ENCODE results near the gene RBM45. TPM values are rescaled to one million over a fixed set of nuclear protein-coding genes. Genes with fewer than 3 reads are reported as not detected.

RBM45 gene
- total RNA-seq, 1 experiment from 2014 or later, result 13.6 TPM

- 0 out of 2 replicates have a peak, but pooled peaks cover 6% of the 10 kb centered on the region for H3K4me1 ChIP-seq
- H3K27me3 ChIP-seq (replicated peaks; ENCODE audit: control insufficient read depth, insufficient read depth, low read length), result no peaks in the 10 kb centered on the region
- H3K9me3 Mint-ChIP-seq (ENCODE audit: unreplicated experiment), result no peaks in the 10 kb centered on the region
- H3K27me3 Mint-ChIP-seq (ENCODE audit: insufficient read depth, unreplicated experiment), result no peaks in the 10 kb centered on the region
- no peak overlapping the region for H3K27ac Mint-ChIP-seq (ENCODE audit: unreplicated experiment)
- no peak for DNase-seq
- H3K4me1 Mint-ChIP-seq (ENCODE audit: low read depth, unreplicated experiment), result peaks cover 6% of the 10 kb centered on the region
- H3K4me3 Mint-ChIP-seq (ENCODE audit: unreplicated experiment), result no peak overlapping the region
- BruUV-seq (replicated peaks), result no TSS peak
- ChIA-PET CTCF (no interaction called here), POLR2A (no interaction called here)
- intact Hi-C loops (cut with micrococcal nuclease; ENCODE audit: unreplicated experiment), result loop anchor here (10.0 kb wide), 1 partner anchor 180 kb away; no protein-coding TSS in a partner anchor
- H3K9me3 ChIP-seq, result no peaks in the 10 kb centered on the region
- H3K36me3 ChIP-seq (ENCODE audit: control insufficient read depth, insufficient read depth, low read length), result no peaks in the 10 kb centered on the region
- peaks cover 7% of the 10 kb centered on the region for H3K36me3 Mint-ChIP-seq (ENCODE audit: insufficient read depth, unreplicated experiment)
- no peak overlapping the region for H3K4me3 ChIP-seq (ENCODE audit: low read depth, low read length)
- TF ChIP-seq CTCF (IDR thresholded peaks at IDR 0.05; ENCODE audit: insufficient read depth in 1 of 2, low read depth in 1 of 2, low read length in 1 of 2, severe bottlenecking in 1 of 2, unreplicated experiment in 1 of 2), result no peak
Measured at GRCh38 chr2:178115271-178115670, 3.0 kb downstream of the RBM45 start.

GRCh38 chr2:178117725-178118124 is 5.5 kb downstream of the RBM45 start:
- H3K36me3 ChIP-seq (ENCODE audit: control insufficient read depth, insufficient read depth, low read length), result no peaks in the 10 kb centered on the region
- TF ChIP-seq CTCF (IDR thresholded peaks at IDR 0.05; ENCODE audit: insufficient read depth in 1 of 2, low read depth in 1 of 2, low read length in 1 of 2, severe bottlenecking in 1 of 2, unreplicated experiment in 1 of 2), result no peak
- ChIA-PET POLR2A (no interaction called here), CTCF (no interaction called here)
- Mint-ChIP-seq H3K4me3 (ENCODE audit: unreplicated experiment) (no peak overlapping the region), H3K9me3 (ENCODE audit: unreplicated experiment) (no peaks in the 10 kb centered on the region), H3K4me1 (ENCODE audit: low read depth, unreplicated experiment) (no peaks in the 10 kb centered on the region), H3K27me3 (ENCODE audit: insufficient read depth, unreplicated experiment) (no peaks in the 10 kb centered on the region), H3K27ac (ENCODE audit: unreplicated experiment) (no peak overlapping the region), H3K36me3 (ENCODE audit: insufficient read depth, unreplicated experiment) (peaks cover 6% of the 10 kb centered on the region)
- no peak overlapping the region for H3K4me3 ChIP-seq (ENCODE audit: low read depth, low read length)
- intact Hi-C loops (cut with micrococcal nuclease; ENCODE audit: unreplicated experiment), result loop anchor here (10.0 kb wide), 1 partner anchor 177 kb away; no protein-coding TSS in a partner anchor
- no peaks in the 10 kb centered on the region for H3K27me3 ChIP-seq (replicated peaks; ENCODE audit: control insufficient read depth, insufficient read depth, low read length)
- H3K9me3 ChIP-seq, result no peaks in the 10 kb centered on the region
- 0 out of 2 replicates have a peak, but pooled peaks cover 6% of the 10 kb centered on the region for H3K4me1 ChIP-seq
- BruUV-seq (replicated peaks), result no TSS peak
- no peak for DNase-seq

GRCh38 chr2:178119179-178119922 is 7.1 kb downstream of the RBM45 start:
- no peaks in the 10 kb centered on the region for H3K9me3 Mint-ChIP-seq (ENCODE audit: unreplicated experiment)

More at GRCh38 chr2:178119179-178119922, 7.1 kb downstream of the RBM45 start:
- Histone ChIP-seq H3K4me1 (no peaks in the 10 kb centered on the region), H3K27me3 (replicated peaks; ENCODE audit: control insufficient read depth, insufficient read depth, low read length) (no peaks in the 10 kb centered on the region), H3K9me3 (no peaks in the 10 kb centered on the region), H3K4me3 (ENCODE audit: low read depth, low read length) (no peak overlapping the region), H3K36me3 (ENCODE audit: control insufficient read depth, insufficient read depth, low read length) (no peaks in the 10 kb centered on the region)
- intact Hi-C loops (cut with micrococcal nuclease; ENCODE audit: unreplicated experiment), result loop anchor here (10.0 kb wide), 1 partner anchor 175 kb away; no protein-coding TSS in a partner anchor
- TF ChIP-seq CTCF (IDR thresholded peaks at IDR 0.05; ENCODE audit: insufficient read depth in 1 of 2, low read depth in 1 of 2, low read length in 1 of 2, severe bottlenecking in 1 of 2, unreplicated experiment in 1 of 2), result no peak
- no peak for DNase-seq
- no TSS peak for BruUV-seq (replicated peaks)
- ChIA-PET CTCF (interaction anchor here (0.6 kb wide), 1 partner anchor 25 kb away, joined by 4 read pairs; no protein-coding TSS in a partner anchor), POLR2A (no interaction called here)
- no peaks in the 10 kb centered on the region for H3K4me1 Mint-ChIP-seq (ENCODE audit: low read depth, unreplicated experiment)
- H3K27ac Mint-ChIP-seq (ENCODE audit: unreplicated experiment), result no peak overlapping the region
- H3K36me3 Mint-ChIP-seq (ENCODE audit: insufficient read depth, unreplicated experiment), result peaks cover 6% of the 10 kb centered on the region
- H3K27me3 Mint-ChIP-seq (ENCODE audit: insufficient read depth, unreplicated experiment), result no peaks in the 10 kb centered on the region
- no peak overlapping the region for H3K4me3 Mint-ChIP-seq (ENCODE audit: unreplicated experiment)
